GM18526 (cell line): ENCODE results near the gene CD207.

Experiments
- POLR2A ChIP-seq: IDR thresholded peaks from 3 replicates; pipeline ENCODE4 v1.6.1; 2011; ENCODE audit not compliant: insufficient read length; ENCODE audit errors: extremely low read depth

Gene CD207

GRCh38 chr2:70835643-70836042, at the start of gene CD207:
CD207 (minus strand) TSS chr2:70835816; CDS start chr2:70835776, 40 bp downstream.
- no peak for TF ChIP-seq POLR2A

- TF ChIP-seq POLR2A, result no peak
Measured at GRCh38 chr2:70873541-70873940, 37.9 kb upstream of the CD207 start.

- TF ChIP-seq POLR2A, result no peak
Measured at GRCh38 chr2:70871398-70872211, 36.0 kb upstream of the CD207 start.

GRCh38 chr2:70870790-70871189, 35.2 kb upstream of the CD207 start:
- no peak for TF ChIP-seq POLR2A

- no peak for TF ChIP-seq POLR2A
Measured at GRCh38 chr2:70868970-70869369, 33.4 kb upstream of the CD207 start.

- no peak for TF ChIP-seq POLR2A
Measured at GRCh38 chr2:70861777-70862625, 26.4 kb upstream of the CD207 start.

GRCh38 chr2:70855667-70856066, 20.1 kb upstream of the CD207 start:
- TF ChIP-seq POLR2A, result no peak

GRCh38 chr2:70854411-70854810, 18.8 kb upstream of the CD207 start:
- no peak for TF ChIP-seq POLR2A

GRCh38 chr2:70852824-70853223, 17.2 kb upstream of the CD207 start:
- TF ChIP-seq POLR2A, result no peak

- no peak for TF ChIP-seq POLR2A
Measured at GRCh38 chr2:70851704-70852103, 16.1 kb upstream of the CD207 start.

GRCh38 chr2:70850925-70851324, 15.3 kb upstream of the CD207 start:
- no peak for TF ChIP-seq POLR2A

- no peak for TF ChIP-seq POLR2A
Measured at GRCh38 chr2:70842401-70842800, 6.8 kb upstream of the CD207 start.

- TF ChIP-seq POLR2A, result no peak
Measured at GRCh38 chr2:70837980-70838925, 2.6 kb upstream of the CD207 start.

- no peak for TF ChIP-seq POLR2A
Measured at GRCh38 chr2:70834881-70835280, 735 bp downstream of the CD207 start.

GRCh38 chr2:70834106-70834505, 1.5 kb downstream of the CD207 start:
- no peak for TF ChIP-seq POLR2A

- TF ChIP-seq POLR2A, result no peak
Measured at GRCh38 chr2:70833246-70833645, 2.4 kb downstream of the CD207 start.

GRCh38 chr2:70832386-70832785, 3.2 kb downstream of the CD207 start:
- no peak for TF ChIP-seq POLR2A
